ENCODE results near the gene TIRAP. TPM values are rescaled to one million over a fixed set of nuclear protein-coding genes. Genes with fewer than 3 reads are reported as not detected.

The TIRAP gene
- total and polyA plus RNA-seq, 9 of the 15 experiments (the other 6 are each of a cell fraction or from before 2014, with no cell fraction given): 0.60 to 8.7 (median 3.7) TPM

DNA sequence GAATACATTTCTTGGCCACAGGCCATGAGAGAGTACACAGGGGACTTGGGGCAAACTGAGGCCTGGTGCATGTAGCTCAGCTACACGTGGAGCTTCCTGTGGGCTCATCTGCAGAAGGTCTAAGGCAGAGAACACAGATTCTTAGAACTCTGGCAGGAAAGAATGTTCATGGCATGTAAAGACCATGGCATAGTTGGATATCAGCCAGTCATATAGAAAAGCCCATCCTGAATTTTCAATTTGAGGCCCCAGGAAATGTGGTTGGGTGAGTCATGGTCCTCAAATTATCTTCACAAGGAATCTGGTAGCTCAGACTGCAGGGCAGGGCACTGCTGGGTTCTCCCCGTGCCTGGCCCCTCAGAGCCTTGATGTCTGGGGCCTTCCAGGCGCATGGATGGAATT is 58.9 kb downstream of the TIRAP start:
- no peaks in the 10 kb centered on the region for H3K9me3 ChIP-seq (replicated peaks; ENCODE audit: control insufficient read depth, insufficient read depth, low read depth, low read length)
- no peak overlapping the region; the same call in 1 of the 2 replicates for H3K4me2 ChIP-seq (ENCODE audit: insufficient read depth, low read length)
- H3K27me3 ChIP-seq (ENCODE audit: control insufficient read depth in 2 of 2, insufficient read depth in 2 of 2, low read length in 2 of 2): no peaks in the 10 kb centered on the region
- CTCF ChIA-PET (ENCODE audit: low intra/inter-chr PET ratio): no interaction called here
- H3K4me3 ChIP-seq: no peak overlapping the region
- peak overlapping the region in 1 of 2 experiments; percentile 74; a peak in 1 of 4 replicates for H3K9ac ChIP-seq (ENCODE audit: insufficient read depth in 1 of 2, low read depth in 2 of 2, low read length in 2 of 2)
- H3K4me1 ChIP-seq (replicated peaks in 1 of 2; ENCODE audit: control insufficient read depth in 2 of 2, insufficient read depth in 2 of 2, low read length in 2 of 2): peaks cover 26 to 48% of the 10 kb centered on the region in 2 experiments
- H3K79me2 ChIP-seq (ENCODE audit: control insufficient read depth, insufficient read depth, low read length): no peaks in the 10 kb centered on the region; the same call in 2 of the 3 replicates
- WGBS (ENCODE audit: insufficient coverage, low coverage, missing lambda C conversion rate): 14% methylated on average over 3 of the region's 3 CpGs
- no TSS peak for BruUV-seq (replicated peaks)
- peaks cover 8% of the 10 kb centered on the region for H3K9me1 ChIP-seq (ENCODE audit: control insufficient read depth, insufficient read depth, low read length)
- no peak overlapping the region; the same call in 2 of the 3 replicates for H3K27ac ChIP-seq (ENCODE audit: extremely low read depth, low read depth, low read length)
- ATAC-seq (0 out of 3 replicates have a peak, but pooled peaks have one; percentile 7), FAIRE-seq (peak; percentile 32), DNase-seq (ENCODE audit: extremely low read depth in 1 of 4, low spot score in 3 of 4) (peak in 2 of 4 experiments; percentile 40 to 58)
- in situ Hi-C loops (cut with MboI): no loop called here
- H2AFZ ChIP-seq (ENCODE audit: low read depth, low read length): no peak overlapping the region
- H4K20me1 ChIP-seq (replicated peaks; ENCODE audit: control insufficient read depth, insufficient read depth, low read length): peaks cover 5% of the 10 kb centered on the region; the same call in 1 of the 2 replicates
- POLR2A ChIA-PET: interaction anchor here (0.7 to 0.9 kb wide), 2 partner anchors 9 to 12 kb away, joined by 3 to 4 read pairs; no protein-coding TSS in a partner anchor
- intact Hi-C loops (cut with micrococcal nuclease): no loop called here
- H3K36me3 ChIP-seq (ENCODE audit: control insufficient read depth, insufficient read depth, low read length): peaks cover 44% of the 10 kb centered on the region; the same call in 2 of the 3 replicates
- TF ChIP-seq MAZ (CRISPR knock-in tag; conservative IDR thresholded peaks at IDR 0.05 in 1 of 2, IDR thresholded peaks at IDR 0.05 in 1 of 2) (peak in 1 of 2 experiments; percentile 31; a peak in 1 of 4 replicates), TEAD4 (IDR thresholded peaks at IDR 0.05; ENCODE audit: low read length) (peak; percentile 38; the same call in 1 of the 2 replicates), TEAD4 (CRISPR knock-in tag; IDR thresholded peaks at IDR 0.05; ENCODE audit: borderline replicate concordance) (no peak), HDAC2 (IDR thresholded peaks at IDR 0.05) (0 out of 2 replicates have a peak, but pooled peaks have one; percentile 23), RB1 (IDR thresholded peaks at IDR 0.05; ENCODE audit: low read depth) (no peak), ARID1B (IDR thresholded peaks at IDR 0.05) (peak; percentile 76), MIER1 (IDR thresholded peaks at IDR 0.05; ENCODE audit: low read depth) (no peak), JUN (IDR thresholded peaks at IDR 0.05; ENCODE audit: borderline replicate concordance, low read depth, low read length) (peak; percentile 80), JUN (CRISPR knock-in tag; IDR thresholded peaks at IDR 0.05; ENCODE audit: borderline replicate concordance) (no peak), NCOA4 (IDR thresholded peaks at IDR 0.05; ENCODE audit: partially characterized antibody) (no peak), SIX5 (IDR thresholded peaks at IDR 0.05; ENCODE audit: borderline replicate concordance in 1 of 2, insufficient read depth in 1 of 2, low read depth in 1 of 2, low read length in 2 of 2) (no peak), ZNF212 (CRISPR knock-in tag; IDR thresholded peaks at IDR 0.05) (no peak), SMAD4 (CRISPR knock-in tag; conservative IDR thresholded peaks at IDR 0.05) (peak; percentile 44; the same call in 1 of the 2 replicates), SMARCA4 (IDR thresholded peaks at IDR 0.05) (peak; percentile 78)
- TF ChIP-seq, protein P1, sequence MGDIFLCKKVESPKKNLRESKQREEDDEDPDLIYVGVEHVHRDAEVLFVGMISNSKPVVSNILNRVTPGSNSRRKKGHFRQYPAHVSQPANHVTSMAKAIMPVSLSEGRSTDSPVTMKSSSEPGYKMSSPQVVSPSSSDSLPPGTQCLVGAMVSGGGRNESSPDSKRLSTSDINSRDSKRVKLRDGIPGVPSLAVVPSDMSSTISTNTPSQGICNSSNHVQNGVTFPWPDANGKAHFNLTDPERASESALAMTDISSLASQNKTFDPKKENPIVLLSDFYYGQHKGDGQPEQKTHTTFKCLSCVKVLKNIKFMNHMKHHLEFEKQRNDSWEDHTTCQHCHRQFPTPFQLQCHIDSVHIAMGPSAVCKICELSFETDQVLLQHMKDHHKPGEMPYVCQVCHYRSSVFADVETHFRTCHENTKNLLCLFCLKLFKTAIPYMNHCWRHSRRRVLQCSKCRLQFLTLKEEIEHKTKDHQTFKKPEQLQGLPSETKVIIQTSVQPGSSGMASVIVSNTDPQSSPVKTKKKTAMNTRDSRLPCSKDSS (IDR thresholded peaks at IDR 0.05; ENCODE audit: low read depth, partially characterized antibody): no peak
- TF ChIP-seq, protein P2, sequence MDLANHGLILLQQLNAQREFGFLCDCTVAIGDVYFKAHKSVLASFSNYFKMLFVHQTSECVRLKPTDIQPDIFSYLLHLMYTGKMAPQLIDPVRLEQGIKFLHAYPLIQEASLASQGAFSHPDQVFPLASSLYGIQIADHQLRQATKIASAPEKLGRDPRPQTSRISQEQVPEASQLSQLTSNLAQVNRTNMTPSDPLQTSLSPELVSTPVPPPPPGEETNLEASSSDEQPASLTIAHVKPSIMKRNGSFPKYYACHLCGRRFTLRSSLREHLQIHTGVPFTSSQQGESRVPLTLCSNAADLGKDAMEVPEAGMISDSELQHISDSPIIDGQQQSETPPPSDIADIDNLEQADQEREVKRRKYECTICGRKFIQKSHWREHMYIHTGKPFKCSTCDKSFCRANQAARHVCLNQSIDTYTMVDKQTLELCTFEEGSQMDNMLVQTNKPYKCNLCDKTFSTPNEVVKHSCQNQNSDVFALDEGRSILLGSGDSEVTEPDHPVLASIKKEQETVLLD (IDR thresholded peaks at IDR 0.05): peak; percentile 55; the same call in 1 of the 2 replicates
- TF ChIP-seq, protein P3, sequence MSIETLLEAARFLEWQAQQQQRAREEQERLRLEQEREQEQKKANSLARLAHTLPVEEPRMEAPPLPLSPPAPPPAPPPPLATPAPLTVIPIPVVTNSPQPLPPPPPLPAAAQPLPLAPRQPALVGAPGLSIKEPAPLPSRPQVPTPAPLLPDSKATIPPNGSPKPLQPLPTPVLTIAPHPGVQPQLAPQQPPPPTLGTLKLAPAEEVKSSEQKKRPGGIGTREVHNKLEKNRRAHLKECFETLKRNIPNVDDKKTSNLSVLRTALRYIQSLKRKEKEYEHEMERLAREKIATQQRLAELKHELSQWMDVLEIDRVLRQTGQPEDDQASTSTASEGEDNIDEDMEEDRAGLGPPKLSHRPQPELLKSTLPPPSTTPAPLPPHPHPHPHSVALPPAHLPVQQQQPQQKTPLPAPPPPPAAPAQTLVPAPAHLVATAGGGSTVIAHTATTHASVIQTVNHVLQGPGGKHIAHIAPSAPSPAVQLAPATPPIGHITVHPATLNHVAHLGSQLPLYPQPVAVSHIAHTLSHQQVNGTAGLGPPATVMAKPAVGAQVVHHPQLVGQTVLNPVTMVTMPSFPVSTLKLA (conservative IDR thresholded peaks at IDR 0.05): 0 out of 4 replicates have a peak, but pooled peaks of 1 of the 2 experiments have one; percentile 22

All from K562 (cell line).